Measurements from ENCODE around the gene HTRA2.

Gene HTRA2

GRCh38 chr2:74581463-74581862, 51.7 kb downstream of the HTRA2 start:
- DNase-seq (ENCODE audit: insufficient read length, low spot score) (no peak), FAIRE-seq (no peak)

DNA sequence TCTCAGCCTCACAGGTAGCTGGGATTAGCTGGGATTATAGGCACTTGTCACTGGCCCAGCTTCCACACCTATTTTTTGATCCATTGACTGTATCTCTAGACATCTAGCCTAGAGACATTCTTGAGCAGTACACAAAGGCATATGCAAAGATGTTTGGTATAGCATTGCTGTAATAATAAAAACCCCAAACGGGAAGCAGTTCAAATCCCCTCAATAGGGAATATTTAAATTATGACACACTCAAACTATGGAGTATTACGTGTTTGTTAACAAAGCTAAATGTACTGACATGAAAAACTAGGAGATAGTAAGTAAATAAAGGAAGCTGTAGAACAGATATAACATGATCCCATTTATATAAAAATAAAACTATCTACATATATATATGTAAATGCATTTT, 52.5 kb downstream of the HTRA2 start:
- DNase-seq (ENCODE audit: insufficient read length, low spot score): no peak
- no peak for FAIRE-seq

All from GM19239 (cell line).